GM12878 (cell line): ENCODE data around the gene ASAP2. TPM values are rescaled to one million over a fixed set of nuclear protein-coding genes. Genes with fewer than 3 reads are reported as not detected.

Source experiments
- ATAC-seq: fragments of 200-7000 bp; cut with Tn5 transposase; 3 replicates; pipeline ENCODE4 v1.9.1; 2020; ENCODE audit warnings: mild to moderate bottlenecking, moderate library complexity
- BruUV-seq: library from RNA; stranded (reverse); fragments of 400-500 nt; replicated peaks from 2 replicates; lab custom pipeline; 2021; lab: Mats Ljungman, UMichigan
- CTCF ChIA-PET: fragments of 300-600 bp; sonication (Branson Sonifier 250); formaldehyde crosslinking; extraction: SDS; loops from one replicate; lab custom pipeline; 2021; ENCODE audit warnings: inconsistent platforms; lab: Yijun Ruan, JAX
- POLR2A ChIA-PET: fragments of 350-600 bp; formaldehyde crosslinking; extraction: SDS; loops from one replicate; lab custom pipeline; 2021; ENCODE audit warnings: inconsistent platforms; lab: Charles Lee
- RAD21 ChIA-PET: fragments of 300-600 bp; sonication (Branson Sonifier 250); formaldehyde crosslinking; loops from one replicate; lab custom pipeline; 2023; ENCODE audit warnings: antibody characterized with exemption; ENCODE audit not compliant: unreplicated experiment; lab: Charles Lee
- SMC1A ChIA-PET: fragments of 300-600 bp; sonication (Branson Sonifier 250); formaldehyde crosslinking; loops from one replicate; lab custom pipeline; 2023; ENCODE audit not compliant: unreplicated experiment, uncharacterized antibody; lab: Charles Lee
- DNase-seq: peaks from one replicate; pipeline ENCODE4 v3.0.0-alpha.2; 2011; ENCODE audit warnings: low read depth, low spot score
- FAIRE-seq: peaks from 3 replicates; lab custom pipeline; 2011; peaks lifted over from hg19 to GRCh38; lab: Jason Lieb, UNC
- H2AFZ ChIP-seq: 2 replicates; pipeline ENCODE4 v1.6.0; 2011; ENCODE audit warnings: low read depth, low read length, control low read depth; ENCODE audit not compliant: control insufficient read depth
- H3K27ac ChIP-seq: 2 replicates; pipeline ENCODE4 v1.5.1; 2011; ENCODE audit warnings: control low read depth; ENCODE audit not compliant: control insufficient read depth, insufficient read depth
- H3K27me3 ChIP-seq, 2 experiments: replicated peaks in 1 of 2; 2 replicates each; pipeline versions ENCODE4 v1.6.0 to v1.6.1; 2011; ENCODE audit warnings: low read length in 1 of 2; ENCODE audit not compliant: control insufficient read depth in 2 of 2, insufficient read depth in 2 of 2
- H3K36me3 ChIP-seq, 2 experiments: 2 replicates each; pipeline ENCODE4 v1.5.1; 2011; ENCODE audit warnings: low read length in 1 of 2; ENCODE audit not compliant: control insufficient read depth in 2 of 2, insufficient read depth in 2 of 2
- H3K4me1 ChIP-seq: 2 replicates; pipeline ENCODE4 v1.6.1; 2011; ENCODE audit warnings: mild to moderate bottlenecking, low read length, moderate library complexity, mixed read lengths; ENCODE audit not compliant: control insufficient read depth, insufficient read depth
- H3K4me2 ChIP-seq: 2 replicates; pipeline ENCODE4 v1.6.0; 2011; ENCODE audit warnings: control low read depth; ENCODE audit not compliant: control insufficient read depth, insufficient read depth
- H3K4me3 ChIP-seq: fragments of 200-600 bp; sonication (generic); 2 replicates; pipeline ENCODE4 v1.5.1; 2016
- H3K79me2 ChIP-seq: 2 replicates; pipeline ENCODE4 v1.6.0; 2011; ENCODE audit warnings: low read length; ENCODE audit not compliant: control insufficient read depth, insufficient read depth
- H3K9ac ChIP-seq: 2 replicates; pipeline ENCODE4 v1.8.0; 2011; ENCODE audit warnings: low read length, control low read depth, mixed read lengths; ENCODE audit not compliant: control insufficient read depth, insufficient read depth
- H3K9me3 ChIP-seq: replicated peaks from 3 replicates; pipeline ENCODE4 v1.5.1; 2011; ENCODE audit warnings: mild to moderate bottlenecking, low read length; ENCODE audit not compliant: control insufficient read depth, insufficient read depth
- H4K20me1 ChIP-seq: 2 replicates; pipeline ENCODE4 v1.6.0; 2011; ENCODE audit not compliant: control insufficient read depth, insufficient read depth
- IKZF2 ChIP-seq, 2 experiments: fragments of 450-650 bp; IDR thresholded peaks; 2 replicates each; pipeline ENCODE4 v1.6.1; 2017; ENCODE audit warnings: mild to moderate bottlenecking in 2 of 2, moderate library complexity in 2 of 2
- IRF4 ChIP-seq: IDR thresholded peaks from 2 replicates; pipeline ENCODE4 v1.6.1; 2011; ENCODE audit warnings: low read depth, low read length
- PAX8 ChIP-seq: fragments of 450-650 bp; IDR thresholded peaks from 2 replicates; pipeline ENCODE4 v1.6.1; 2017; ENCODE audit warnings: mild to moderate bottlenecking, moderate library complexity
- SMAD1 ChIP-seq: fragments of 450-650 bp; IDR thresholded peaks from 2 replicates; pipeline ENCODE4 v1.6.1; 2018; ENCODE audit warnings: mild to moderate bottlenecking, low read depth; ENCODE audit not compliant: partially characterized antibody
- SREBF2 ChIP-seq: IDR thresholded peaks from 2 replicates; pipeline ENCODE4 v1.6.1; 2012; ENCODE audit warnings: mild to moderate bottlenecking, low read length
- WGBS: methylation state at CpG from one replicate; pipeline ENCODE4 v1.1.6; 2016; ENCODE audit warnings: low lambda C conversion rate; ENCODE audit not compliant: insufficient replicate concordance, insufficient coverage; ENCODE audit errors: missing lambda C conversion rate; 5-methylcytosine and 5-hydroxymethylcytosine counted together
- in situ Hi-C: fragments of 300-500 bp; cut with MboI; formaldehyde crosslinking; loops from 9 replicates; pipeline ENCODE4 v1.14.3; 2018; ENCODE audit warnings: mixed read lengths
- intact Hi-C: fragments of 100-400 bp; cut with micrococcal nuclease; formaldehyde crosslinking; loops from one replicate; pipeline ENCODE4 v1.14.2; 2022; ENCODE audit not compliant: unreplicated experiment
- polyA plus RNA-seq, 11 experiments: library from polyadenylated mRNA; depleted of rRNA in 4 of 11; unstranded in 6 of 11; stranded (reverse) in 5 of 11; fragments of >200 nt; fragmentation: Nextera tagmentation in 4 of 11; fragmentation: Illumina TruSeq in 1 of 11; extraction: Ambion mirVana in 4 of 11; extraction: Trizol in 1 of 11; gene quantifications; 1 replicate in 1 of 11; 2 replicates in 10 of 11; pipeline versions ENCODE4 v1.2.1 to v1.2.3, GENCODE V29; 2011 to 2016; ENCODE audit warnings: inconsistent platforms in 2 of 11, missing spikeins in 2 of 11, low read depth in 1 of 11
- total RNA-seq, 4 experiments: library from RNA; depleted of rRNA in 3 of 4; stranded (reverse); fragments of >200 nt in 3 of 4; fragmentation: Illumina TruSeq in 1 of 4; extraction: Trizol in 1 of 4; gene quantifications; 2 replicates each; pipeline versions ENCODE4 v1.2.1 to v1.2.3, GENCODE V29; 2013 to 2021
- TF ChIP-seq, protein P1 (sequence below): IDR thresholded peaks from 2 replicates; pipeline ENCODE4 v1.6.1; 2011; ENCODE audit warnings: borderline replicate concordance, low read depth, mild to moderate bottlenecking, moderate library complexity, mixed read lengths, low read length; ENCODE audit not compliant: insufficient read depth; ENCODE audit errors: extremely low read length
- TF ChIP-seq, protein P2 (sequence below): fragments of 450-650 bp; IDR thresholded peaks from 2 replicates; pipeline ENCODE4 v1.6.1; 2018; ENCODE audit warnings: mild to moderate bottlenecking, low read depth, moderate library complexity; ENCODE audit not compliant: partially characterized antibody

The ASAP2 gene
- total and polyA plus RNA-seq, 10 of the 15 experiments (the other 5 are each of a cell fraction or from before 2014, with no cell fraction given) = 0.05 to 0.27 (median 0.07) TPM; not detected in 4

DNA sequence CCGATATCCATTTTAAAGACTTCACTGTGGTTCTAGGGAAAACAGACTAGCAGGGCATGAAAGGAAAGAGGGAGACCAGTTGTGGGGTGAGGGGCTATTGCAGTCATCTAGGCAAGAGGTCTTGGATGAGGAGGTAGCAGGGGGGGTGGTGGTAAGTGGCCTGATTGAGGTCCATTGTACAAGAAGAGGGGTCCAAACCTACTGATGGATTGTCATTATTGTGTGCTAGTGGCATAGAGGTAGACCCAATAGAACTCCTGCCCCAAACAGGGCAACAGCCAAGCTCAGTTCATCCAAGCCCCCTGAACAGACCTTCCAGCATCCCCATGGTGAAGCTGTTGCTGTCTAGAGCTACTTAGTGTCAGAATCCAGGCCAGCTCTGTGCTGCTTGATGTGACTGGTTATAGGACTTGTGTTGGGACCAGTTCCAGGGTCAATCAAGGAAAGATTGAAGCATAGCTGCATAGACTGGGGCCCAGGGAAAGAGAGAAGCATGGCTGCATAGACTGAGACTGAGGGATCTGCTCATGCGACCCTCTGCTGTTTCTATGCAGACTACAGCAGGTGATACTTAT, 7.0 kb downstream of the ASAP2 start:
- Histone ChIP-seq H3K36me3 (no peaks in the 10 kb centered on the region), H3K4me1 (no peaks in the 10 kb centered on the region), H3K27ac (no peak overlapping the region), H4K20me1 (0 out of 2 replicates have a peak, but pooled peaks cover 3% of the 10 kb centered on the region), H3K79me2 (no peaks in the 10 kb centered on the region), H3K27me3 (no peaks in the 10 kb centered on the region; a peak in 1 of 4 replicates), H3K4me3 (no peak overlapping the region), H3K9me3 (no peaks in the 10 kb centered on the region), H3K9ac (no peak overlapping the region), H3K4me2 (no peak overlapping the region), H2AFZ (no peak overlapping the region)
- ChIA-PET POLR2A (no interaction called here), CTCF (no interaction called here), SMC1A (no interaction called here), RAD21 (no interaction called here)
- no TSS peak for BruUV-seq
- 68% methylated on average over 2 of the region's 2 CpGs for WGBS
- intact Hi-C loops = no loop called here
- TF ChIP-seq IKZF2 (IDR thresholded peaks at IDR 0.05) (no peak), IRF4 (no peak), SREBF2 (no peak), SMAD1 (no peak), PAX8 (no peak)
- TF ChIP-seq, protein P1, sequence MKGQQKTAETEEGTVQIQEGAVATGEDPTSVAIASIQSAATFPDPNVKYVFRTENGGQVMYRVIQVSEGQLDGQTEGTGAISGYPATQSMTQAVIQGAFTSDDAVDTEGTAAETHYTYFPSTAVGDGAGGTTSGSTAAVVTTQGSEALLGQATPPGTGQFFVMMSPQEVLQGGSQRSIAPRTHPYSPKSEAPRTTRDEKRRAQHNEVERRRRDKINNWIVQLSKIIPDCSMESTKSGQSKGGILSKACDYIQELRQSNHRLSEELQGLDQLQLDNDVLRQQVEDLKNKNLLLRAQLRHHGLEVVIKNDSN = no peak
- TF ChIP-seq, protein P2, sequence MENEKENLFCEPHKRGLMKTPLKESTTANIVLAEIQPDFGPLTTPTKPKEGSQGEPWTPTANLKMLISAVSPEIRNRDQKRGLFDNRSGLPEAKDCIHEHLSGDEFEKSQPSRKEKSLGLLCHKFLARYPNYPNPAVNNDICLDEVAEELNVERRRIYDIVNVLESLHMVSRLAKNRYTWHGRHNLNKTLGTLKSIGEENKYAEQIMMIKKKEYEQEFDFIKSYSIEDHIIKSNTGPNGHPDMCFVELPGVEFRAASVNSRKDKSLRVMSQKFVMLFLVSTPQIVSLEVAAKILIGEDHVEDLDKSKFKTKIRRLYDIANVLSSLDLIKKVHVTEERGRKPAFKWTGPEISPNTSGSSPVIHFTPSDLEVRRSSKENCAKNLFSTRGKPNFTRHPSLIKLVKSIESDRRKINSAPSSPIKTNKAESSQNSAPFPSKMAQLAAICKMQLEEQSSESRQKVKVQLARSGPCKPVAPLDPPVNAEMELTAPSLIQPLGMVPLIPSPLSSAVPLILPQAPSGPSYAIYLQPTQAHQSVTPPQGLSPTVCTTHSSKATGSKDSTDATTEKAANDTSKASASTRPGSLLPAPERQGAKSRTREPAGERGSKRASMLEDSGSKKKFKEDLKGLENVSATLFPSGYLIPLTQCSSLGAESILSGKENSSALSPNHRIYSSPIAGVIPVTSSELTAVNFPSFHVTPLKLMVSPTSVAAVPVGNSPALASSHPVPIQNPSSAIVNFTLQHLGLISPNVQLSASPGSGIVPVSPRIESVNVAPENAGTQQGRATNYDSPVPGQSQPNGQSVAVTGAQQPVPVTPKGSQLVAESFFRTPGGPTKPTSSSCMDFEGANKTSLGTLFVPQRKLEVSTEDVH = no peak
- in situ Hi-C loops = no loop called here
- DNase-seq (no peak), FAIRE-seq (no peak), ATAC-seq (no peak)
